ENCODE results near the gene KIF1B. TPM values are rescaled to one million over a fixed set of nuclear protein-coding genes. Genes with fewer than 3 reads are reported as not detected.
"Not testable (repeated sequence)": the region's sequence is repeated elsewhere in the genome, so short reads cannot be mapped to it uniquely, and the experiment has no call there.

KIF1B gene
- total RNA-seq, 1 donor from 2014 or later: 66.8 TPM

- intact Hi-C loops (cut with DNase I): no loop called here
- DNase-seq (no peak), ATAC-seq (ENCODE audit: poor library complexity) (no peak)
Observed at GRCh38 chr1:10189659-10190058, 20.7 kb upstream of the KIF1B start.

- ATAC-seq (ENCODE audit: poor library complexity) (no peak), DNase-seq (no peak)
- intact Hi-C loops (cut with DNase I): no loop called here
Observed at GRCh38 chr1:10192263-10192662, 18.1 kb upstream of the KIF1B start.

- no peak for DNase-seq
- no peak for ATAC-seq (ENCODE audit: poor library complexity)
Observed at GRCh38 chr1:10193288-10193687, 17.1 kb upstream of the KIF1B start.

GRCh38 chr1:10195570-10195969 lies 14.8 kb upstream of the KIF1B start:
- intact Hi-C loops (cut with DNase I): no loop called here
- DNase-seq (no peak), ATAC-seq (ENCODE audit: poor library complexity) (no peak)

More at GRCh38 chr1:10193288-10193687, 17.1 kb upstream of the KIF1B start:
- intact Hi-C loops (cut with DNase I): no loop called here

- ATAC-seq (ENCODE audit: poor library complexity) (no peak), DNase-seq (no peak)
- intact Hi-C loops (cut with DNase I): no loop called here
Observed at GRCh38 chr1:10196976-10197375, 13.4 kb upstream of the KIF1B start.

GRCh38 chr1:10200620-10201019 lies 9.8 kb upstream of the KIF1B start:
- no peak for ATAC-seq (ENCODE audit: poor library complexity)
- DNase-seq: no peak
- intact Hi-C loops (cut with DNase I): no loop called here

- intact Hi-C loops (cut with DNase I): no loop called here
- ATAC-seq (ENCODE audit: poor library complexity) (peak; percentile 36), DNase-seq (no peak)
Observed at GRCh38 chr1:10204003-10204642, 6.2 kb upstream of the KIF1B start.

GRCh38 chr1:10205206-10205605 lies 5.2 kb upstream of the KIF1B start:
- DNase-seq; ATAC-seq (ENCODE audit: poor library complexity); intact Hi-C loops (cut with DNase I): not testable (repeated sequence)

GRCh38 chr1:10207810-10208209 lies 2.6 kb upstream of the KIF1B start:
- ATAC-seq (ENCODE audit: poor library complexity): no peak
- no peak for DNase-seq
- intact Hi-C loops (cut with DNase I): no loop called here

GRCh38 chr1:10208537-10208936 lies 1.8 kb upstream of the KIF1B start:
- ATAC-seq (ENCODE audit: poor library complexity) (no peak), DNase-seq (no peak)
- intact Hi-C loops (cut with DNase I): no loop called here

GRCh38 chr1:10209590-10209904 lies 823 bp upstream of the KIF1B start:
- intact Hi-C loops (cut with DNase I): no loop called here
- ATAC-seq (ENCODE audit: poor library complexity) (no peak), DNase-seq (no peak)

GRCh38 chr1:10210841-10211804 lies 753 bp downstream of the KIF1B start:
- intact Hi-C loops (cut with DNase I): loop anchor here (1.0 to 10.0 kb wide), 2 partner anchors 54 to 128 kb away; no protein-coding TSS in a partner anchor
- DNase-seq: peak; percentile 94
- ATAC-seq (ENCODE audit: poor library complexity): peak; percentile 74

GRCh38 chr1:10211805-10212410 lies 1.5 kb downstream of the KIF1B start:
- DNase-seq (no peak), ATAC-seq (ENCODE audit: poor library complexity) (no peak)
- intact Hi-C loops (cut with DNase I): loop anchor here (10.0 kb wide), 1 partner anchor 53 kb away; no protein-coding TSS in a partner anchor

- intact Hi-C loops (cut with DNase I): loop anchor here (10.0 kb wide), 1 partner anchor 52 kb away; no protein-coding TSS in a partner anchor
- no peak for ATAC-seq (ENCODE audit: poor library complexity)
- DNase-seq: no peak
Observed at GRCh38 chr1:10212476-10212875, 2.1 kb downstream of the KIF1B start.

GRCh38 chr1:10213186-10213705 lies 2.9 kb downstream of the KIF1B start:
- intact Hi-C loops (cut with DNase I): loop anchor here (10.0 kb wide), 1 partner anchor 52 kb away; no protein-coding TSS in a partner anchor
- DNase-seq: no peak
- no peak for ATAC-seq (ENCODE audit: poor library complexity)

- no peak for ATAC-seq (ENCODE audit: poor library complexity)
- no peak for DNase-seq
- intact Hi-C loops (cut with DNase I): loop anchor here (10.0 kb wide), 1 partner anchor 49 kb away; no protein-coding TSS in a partner anchor
Observed at GRCh38 chr1:10216090-10216749, 5.8 kb downstream of the KIF1B start.

- DNase-seq: no peak
- intact Hi-C loops (cut with DNase I): loop anchor here (10.0 kb wide), 1 partner anchor 47 kb away; no protein-coding TSS in a partner anchor
- peak; percentile 26 for ATAC-seq (ENCODE audit: poor library complexity)
Observed at GRCh38 chr1:10217748-10218441, 7.5 kb downstream of the KIF1B start.

GRCh38 chr1:10220200-10220599 lies 9.8 kb downstream of the KIF1B start:
- intact Hi-C loops (cut with DNase I): no loop called here
- ATAC-seq (ENCODE audit: poor library complexity): no peak

More at GRCh38 chr1:10220200-10220599, 9.8 kb downstream of the KIF1B start:
- no peak for DNase-seq
